OCI-M2 (cell line): Measurements from ENCODE around the gene CLUH.
"Not testable (repeated sequence)": the region's sequence is repeated elsewhere in the genome, so short reads cannot be mapped to it uniquely, and the experiment has no call there.

Source experiments
- DNase-seq: peaks from one replicate; lab custom pipeline; 2025; ENCODE audit not compliant: unreplicated experiment; lab: John Stamatoyannopoulos, UW

The CLUH gene

DNA sequence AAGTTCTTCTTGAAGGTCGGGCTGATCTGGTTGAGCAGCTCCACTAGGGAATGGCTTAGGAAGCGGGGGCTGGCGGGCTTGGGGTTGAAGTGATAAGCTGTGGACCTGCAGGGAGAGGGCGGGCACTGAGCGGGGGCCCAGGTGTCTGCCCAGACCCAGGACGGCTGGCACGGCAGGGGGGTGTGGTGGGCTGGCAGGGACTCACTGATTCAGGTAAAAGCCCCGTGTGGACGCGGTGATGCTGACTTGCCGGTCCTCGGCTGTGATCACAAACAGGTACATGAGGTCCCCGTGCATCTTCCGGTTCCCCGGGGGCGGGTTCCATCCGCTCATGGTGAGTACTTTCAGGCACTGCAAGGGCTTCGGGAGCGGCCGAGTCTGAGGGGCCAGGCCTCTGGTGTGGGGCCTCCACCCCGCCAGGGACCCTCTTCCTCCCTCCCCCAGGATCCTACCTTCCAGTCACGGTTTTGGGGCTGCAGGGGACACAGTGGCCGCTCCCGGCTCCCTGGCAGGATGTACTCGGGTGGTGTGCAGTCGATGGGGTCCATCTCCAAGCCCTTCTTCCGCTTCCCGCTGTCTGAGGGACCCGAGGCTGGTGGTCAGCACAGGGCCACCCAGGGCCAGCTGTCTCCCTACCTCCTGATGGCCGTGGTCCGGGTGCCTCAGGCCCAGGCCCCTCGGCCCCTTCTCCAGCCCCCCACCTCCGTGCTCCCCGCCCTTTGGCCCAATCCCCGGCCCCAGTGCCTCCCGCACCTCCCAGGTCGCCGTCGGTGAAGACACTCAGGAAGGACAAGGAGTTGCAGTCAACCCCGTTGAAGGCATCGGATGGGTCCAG lies 10.2 kb downstream of the CLUH start:
- DNase-seq = no peak

DNA sequence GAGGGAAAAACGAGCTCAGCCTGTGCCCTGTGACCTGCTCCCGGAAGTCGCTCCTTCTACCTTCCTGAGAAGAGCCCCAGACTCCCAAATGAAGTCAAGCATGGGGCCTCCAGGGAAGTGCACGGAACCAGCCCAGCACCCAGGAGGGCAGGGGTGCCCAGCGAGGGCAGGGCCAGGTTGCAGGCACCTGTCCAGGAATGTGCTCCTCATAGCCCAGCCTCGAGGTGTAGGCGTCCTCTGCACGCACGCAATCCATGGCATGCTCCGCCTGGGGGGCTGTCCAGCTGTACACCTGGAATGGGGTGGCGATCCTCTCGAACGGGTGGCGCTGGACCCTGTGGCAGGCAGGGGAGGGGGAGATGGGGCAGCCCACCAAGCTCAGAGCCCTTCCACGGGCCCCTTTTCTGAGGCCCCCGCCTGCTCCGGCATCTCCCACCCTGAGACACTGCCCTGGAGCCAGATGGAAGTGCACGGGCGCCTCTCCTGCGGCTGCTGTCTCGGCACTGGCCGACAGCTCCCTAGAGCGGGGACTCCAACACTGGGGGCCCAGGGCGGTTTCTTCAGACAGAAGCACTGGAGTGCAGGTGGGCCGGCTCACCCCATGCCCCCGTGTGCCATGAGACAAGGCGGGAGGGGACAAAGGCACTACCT lies 10.9 kb downstream of the CLUH start:
- no peak for DNase-seq

- DNase-seq = no peak
Measured at GRCh38 chr17:2700030-2700490, 11.5 kb downstream of the CLUH start.

GRCh38 chr17:2699216-2699805 lies 12.3 kb downstream of the CLUH start:
- DNase-seq = not testable (repeated sequence)

DNA sequence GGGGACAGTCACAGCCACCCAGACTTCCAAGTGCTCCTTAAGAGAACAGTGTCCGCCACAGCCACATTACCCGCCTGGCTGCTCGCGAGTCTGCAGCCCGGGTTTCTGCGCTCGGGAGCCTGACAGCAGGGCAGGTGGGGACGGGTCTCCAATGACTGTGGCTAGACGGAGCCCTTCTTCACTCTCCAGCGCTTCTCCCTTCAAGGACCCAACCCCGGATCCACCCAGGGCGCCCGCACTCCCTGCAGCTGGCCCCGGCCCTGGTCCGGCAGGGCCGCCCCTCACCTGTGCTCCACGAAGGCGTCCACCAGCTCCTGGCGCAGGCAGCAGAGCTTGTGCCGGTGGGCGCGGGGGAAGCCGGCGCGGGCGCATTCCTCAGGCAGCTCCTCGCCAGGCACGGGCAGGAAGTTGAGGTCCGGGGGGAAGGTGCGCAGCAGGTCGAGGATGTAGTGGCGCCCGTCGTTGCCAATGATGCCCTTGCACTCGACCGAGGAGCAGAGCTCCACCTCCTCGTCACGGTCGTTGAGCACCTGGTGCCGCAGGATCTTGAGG lies 13.9 kb downstream of the CLUH start:
- no peak for DNase-seq

GRCh38 chr17:2695961-2696760 lies 15.4 kb downstream of the CLUH start:
- no peak for DNase-seq

GRCh38 chr17:2695243-2695960 lies 16.2 kb downstream of the CLUH start:
- DNase-seq = no peak

DNA sequence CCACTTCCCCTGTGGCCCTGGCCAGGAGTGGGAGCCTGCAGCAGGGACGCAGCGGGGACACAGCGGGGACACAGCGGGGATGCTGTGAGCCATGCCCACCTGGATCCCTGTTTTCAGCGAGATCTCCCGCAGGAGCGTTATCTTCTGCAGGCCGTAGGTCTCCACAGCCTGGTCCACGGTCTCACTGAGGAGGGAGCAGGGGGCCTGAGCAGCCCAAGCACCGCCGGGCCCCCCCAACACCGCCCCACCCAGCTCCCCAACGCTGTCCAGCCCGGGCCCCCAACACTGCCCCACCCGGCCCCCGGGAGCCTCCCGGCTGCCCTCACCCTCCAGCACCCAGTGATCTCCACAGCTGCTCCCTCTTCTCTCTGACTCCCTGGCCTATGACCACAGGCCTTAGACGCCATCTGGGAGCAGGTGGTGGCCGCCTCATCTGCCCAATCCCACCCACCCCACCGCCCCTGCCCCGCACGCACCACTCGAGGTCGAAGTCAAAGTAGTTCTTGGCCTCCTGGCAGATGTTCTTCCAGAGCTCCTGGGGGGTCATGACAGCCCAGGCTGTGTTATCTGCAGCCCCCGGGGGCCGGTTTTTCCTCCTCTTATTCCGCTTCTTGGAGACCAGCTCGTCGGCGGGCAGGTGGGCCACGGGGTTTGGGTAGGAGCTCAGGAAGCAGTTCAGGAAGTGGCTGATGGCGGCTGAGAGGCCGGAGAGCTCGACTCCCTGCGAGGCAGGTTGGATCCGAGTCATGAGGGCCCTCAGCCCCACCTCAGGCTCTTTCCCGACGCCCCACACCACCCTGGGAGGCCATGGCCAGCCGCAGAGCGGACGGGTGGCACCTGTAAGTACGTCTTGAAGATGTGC lies 17.0 kb downstream of the CLUH start:
- no peak for DNase-seq

DNA sequence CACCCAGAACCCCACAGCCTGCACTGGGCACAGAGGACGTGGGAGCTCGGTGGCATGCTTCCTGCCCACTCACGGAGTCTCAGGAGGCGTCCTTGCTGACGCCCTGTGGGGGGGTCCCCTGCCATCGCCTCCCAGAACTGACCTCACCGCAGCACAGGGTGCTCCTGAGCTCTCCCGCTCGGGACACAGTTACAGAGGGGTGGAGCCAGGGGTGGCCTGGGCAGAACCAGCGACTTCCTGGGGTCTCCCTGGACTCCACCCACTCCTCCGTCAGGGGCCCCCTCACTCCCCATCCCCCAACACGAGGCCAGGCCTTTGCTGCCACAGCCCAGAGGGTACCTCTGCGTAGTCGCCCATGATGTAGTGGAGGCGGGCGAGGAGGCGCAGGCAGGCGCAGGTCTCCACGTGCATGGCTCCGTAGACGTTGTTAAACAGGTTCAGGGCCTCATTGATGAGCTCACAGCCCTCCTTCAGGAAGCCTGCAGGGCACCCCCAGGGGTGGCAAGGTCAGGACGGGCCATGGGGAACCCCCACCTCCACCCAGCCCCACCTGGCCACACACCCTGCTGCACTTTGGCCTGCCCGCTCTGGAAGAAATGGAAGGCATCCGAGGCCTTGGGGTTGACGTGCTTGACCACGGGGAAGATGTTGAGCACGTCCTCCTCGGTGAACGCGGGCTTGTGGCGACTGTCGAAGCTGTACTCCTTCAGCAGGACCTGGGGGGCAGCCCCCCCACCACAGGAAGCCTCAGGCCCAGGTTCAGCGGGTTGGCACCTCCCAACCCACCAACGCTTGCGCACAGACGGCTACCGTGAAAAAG lies 17.8 kb downstream of the CLUH start:
- no peak for DNase-seq

- DNase-seq = no peak
Measured at GRCh38 chr17:2692781-2693135, 18.8 kb downstream of the CLUH start.

- no peak for DNase-seq
Measured at GRCh38 chr17:2691965-2692780, 19.4 kb downstream of the CLUH start.

DNA sequence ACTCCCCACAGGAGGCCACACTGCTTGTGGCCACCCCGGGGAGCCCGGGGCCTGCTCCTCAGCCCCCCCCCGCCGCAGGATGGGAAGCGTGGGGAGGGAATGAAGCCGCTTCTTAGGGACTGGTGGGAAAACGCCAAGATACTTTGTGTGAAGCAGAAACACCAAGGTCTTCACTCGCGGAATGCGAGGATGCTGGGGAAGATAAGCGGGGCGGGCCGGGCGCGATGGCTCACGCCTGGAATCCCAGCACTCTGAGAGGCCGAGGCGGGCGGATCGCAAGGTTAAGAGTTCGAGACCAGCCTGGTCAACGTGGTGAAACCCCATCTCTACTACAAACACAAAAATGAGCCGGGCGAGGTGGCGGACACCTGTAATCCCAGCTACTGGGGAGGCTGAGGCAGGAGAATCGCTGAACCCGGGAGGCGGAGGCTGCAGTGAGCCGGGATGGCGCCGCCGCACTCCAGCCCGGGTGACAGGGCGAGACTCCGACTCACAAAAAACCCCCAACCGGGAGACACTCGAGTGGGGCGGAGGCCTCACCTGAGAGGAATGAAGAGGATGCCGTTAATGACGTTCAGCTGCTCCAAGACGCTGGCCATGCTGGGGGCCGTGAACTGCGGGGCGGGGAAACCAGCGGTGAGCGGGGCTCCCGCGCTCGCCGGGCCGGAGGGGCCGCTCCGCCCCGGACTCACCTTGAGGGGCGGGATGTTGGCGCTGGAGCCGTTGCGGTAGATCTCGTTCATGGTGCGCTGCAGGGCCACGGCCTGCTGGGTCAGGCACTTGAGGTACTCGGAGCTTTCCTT lies 20.3 kb downstream of the CLUH start:
- DNase-seq = no peak

DNA sequence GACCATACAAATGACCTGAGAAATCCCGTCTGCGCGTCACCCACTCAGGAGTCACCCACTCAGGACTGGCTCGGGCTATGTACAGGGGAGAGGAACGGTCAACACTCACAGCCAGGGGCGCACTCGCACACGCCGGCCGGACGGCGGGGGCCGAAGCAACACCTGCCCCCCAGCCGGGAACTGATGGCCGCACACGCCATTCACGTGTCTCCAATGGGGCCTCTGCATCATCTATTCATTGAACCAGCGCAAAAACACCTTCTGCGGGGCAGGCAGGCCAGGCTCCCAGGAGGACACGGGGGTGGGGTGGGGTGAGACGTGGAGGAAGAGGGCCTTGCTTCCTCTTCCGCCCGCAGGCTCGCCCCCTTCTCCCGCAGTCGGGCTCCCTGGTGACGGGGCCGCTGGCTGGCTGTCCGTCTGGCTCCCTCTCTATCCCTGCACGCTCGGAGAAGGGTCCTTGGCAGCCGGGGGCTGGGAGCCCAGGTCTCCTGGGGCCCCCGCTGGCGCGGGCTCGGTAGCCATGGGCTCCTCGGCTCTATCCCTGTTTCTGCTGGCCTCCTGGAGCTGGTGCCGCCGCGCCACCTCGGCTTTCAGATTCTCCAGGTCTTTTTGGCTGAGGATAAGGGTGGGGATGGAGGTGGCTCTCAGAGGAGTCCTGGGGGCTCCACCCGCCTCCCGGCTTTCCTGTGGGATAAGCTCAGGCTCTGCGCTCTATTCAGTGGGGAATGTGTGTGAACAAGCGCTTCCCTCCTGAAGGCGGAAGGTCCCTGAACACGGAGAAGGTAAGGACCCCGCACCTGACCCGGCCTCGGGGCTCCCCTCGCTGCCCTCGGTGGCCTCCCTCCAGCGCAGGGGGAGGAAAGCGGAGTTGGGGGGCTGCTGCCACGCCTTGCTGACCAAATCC lies 21.1 kb downstream of the CLUH start:
- DNase-seq = no peak

GRCh38 chr17:2689411-2690164 lies 22.0 kb downstream of the CLUH start:
- DNase-seq = no peak
